GM18909 (cell line): ENCODE data around the gene PDE10A.
"Not testable (repeated sequence)": the region's sequence is repeated elsewhere in the genome, so short reads cannot be mapped to it uniquely, and the experiment has no call there.

Source experiments
- ATAC-seq: cut with Tn5 transposase; IDR thresholded peaks from one replicate; pipeline ENCODE4 v1.9.1; 2021; ENCODE audit warnings: mild to moderate bottlenecking; ENCODE audit not compliant: unreplicated experiment, poor library complexity

Gene PDE10A

GRCh38 chr6:165597821-165598220, 65.2 kb downstream of the PDE10A start:
- no peak for ATAC-seq

GRCh38 chr6:165594584-165595333, 68.3 kb downstream of the PDE10A start:
- ATAC-seq, result no peak

- not testable (repeated sequence) for ATAC-seq
These were observed 70.1 kb downstream of the PDE10A start for GRCh38 chr6:165592947-165593346.

GRCh38 chr6:165588515-165588914, 74.5 kb downstream of the PDE10A start:
- no peak for ATAC-seq

GRCh38 chr6:165587206-165587605, 75.8 kb downstream of the PDE10A start:
- ATAC-seq, result no peak

- ATAC-seq, result no peak
These were observed 76.3 kb downstream of the PDE10A start for GRCh38 chr6:165586706-165587105.

GRCh38 chr6:165585060-165585459, 78.0 kb downstream of the PDE10A start:
- no peak for ATAC-seq

GRCh38 chr6:165584541-165584940, 78.5 kb downstream of the PDE10A start:
- no peak for ATAC-seq

GRCh38 chr6:165581678-165582077, 81.4 kb downstream of the PDE10A start:
- no peak for ATAC-seq

- ATAC-seq, result no peak
These were observed 82.9 kb downstream of the PDE10A start for GRCh38 chr6:165580136-165580535.

- ATAC-seq, result no peak
These were observed 83.9 kb downstream of the PDE10A start for GRCh38 chr6:165579151-165579550.

- no peak for ATAC-seq
These were observed 85.5 kb downstream of the PDE10A start for GRCh38 chr6:165577556-165577955.

GRCh38 chr6:165575158-165575549, 87.9 kb downstream of the PDE10A start:
- no peak for ATAC-seq

- peak; percentile 36 for ATAC-seq
These were observed 88.6 kb downstream of the PDE10A start for GRCh38 chr6:165574220-165575157.

GRCh38 chr6:165573671-165574070, 89.4 kb downstream of the PDE10A start:
- no peak for ATAC-seq

- peak; percentile 90 for ATAC-seq
These were observed 91.3 kb downstream of the PDE10A start for GRCh38 chr6:165571721-165572132.

- ATAC-seq, result no peak
These were observed 91.9 kb downstream of the PDE10A start for GRCh38 chr6:165571068-165571682.

GRCh38 chr6:165568326-165568725, 94.7 kb downstream of the PDE10A start:
- no peak for ATAC-seq

- ATAC-seq, result no peak
These were observed 96.8 kb downstream of the PDE10A start for GRCh38 chr6:165566088-165566828.

- no peak for ATAC-seq
These were observed 100.5 kb downstream of the PDE10A start for GRCh38 chr6:165562421-165563090.
